Activated B cell treated with CpG ODN at 0.5 μM for 24 hours (primary cell): ENCODE measurements around the gene GSTA1. TPM values are rescaled to one million over a fixed set of nuclear protein-coding genes. Genes with fewer than 3 reads are reported as not detected.
"Not testable (repeated sequence)": the region's sequence is repeated elsewhere in the genome, so short reads cannot be mapped to it uniquely, and the experiment has no call there.

Experiments
- ATAC-seq: fragments of 200-7000 bp; cut with Tn5 transposase; one replicate; pipeline ENCODE4 v1.10.0; 2021; ENCODE audit warnings: low read depth, mild to moderate bottlenecking, moderate library complexity
- CTCF ChIA-PET: fragments of 350-600 bp; sonication (Branson Sonifier 250); formaldehyde crosslinking; loops from one replicate; lab custom pipeline; 2021; ENCODE audit warnings: antibody characterized with exemption; lab: Charles Lee
- POLR2A ChIA-PET: fragments of 350-600 bp; sonication (Branson Sonifier 250); formaldehyde crosslinking; loops from one replicate; lab custom pipeline; 2021; ENCODE audit warnings: antibody characterized with exemption; lab: Charles Lee
- DNase-seq: peaks from one replicate; pipeline ENCODE4 v3.0.0; 2022
- H3K27ac Mint-ChIP-seq: one replicate; pipeline ENCODE4 v1.8.0; 2020; ENCODE audit warnings: mixed read lengths
- H3K27me3 Mint-ChIP-seq: one replicate; pipeline ENCODE4 v1.8.0; 2021; ENCODE audit warnings: mixed read lengths
- H3K36me3 Mint-ChIP-seq: one replicate; pipeline ENCODE4 v1.8.0; 2021; ENCODE audit warnings: low read depth, mixed read lengths
- H3K4me1 Mint-ChIP-seq: one replicate; pipeline ENCODE4 v1.8.0; 2021; ENCODE audit warnings: mixed read lengths
- H3K4me3 Mint-ChIP-seq: one replicate; pipeline ENCODE4 v1.8.0; 2020; ENCODE audit warnings: mild to moderate bottlenecking, mixed read lengths
- H3K9me3 Mint-ChIP-seq: one replicate; pipeline ENCODE4 v1.8.0; 2020; ENCODE audit warnings: mixed read lengths
- CTCF ChIP-seq: fragments of 200-600 bp; IDR thresholded peaks from one replicate; pipeline ENCODE4 v1.8.0; 2022; ENCODE audit warnings: antibody characterized with exemption, mild to moderate bottlenecking
- intact Hi-C: fragments of 100-400 bp; cut with micrococcal nuclease; formaldehyde crosslinking; loops from one replicate; pipeline ENCODE4 v1.15.1; 2024
- total RNA-seq: library from RNA; stranded (reverse); gene quantifications from 2 replicates; pipeline ENCODE4 v1.2.3, GENCODE V29; 2022

Gene GSTA1
- total RNA-seq, 1 donor from 2014 or later: not detected

GRCh38 chr6:52808660-52809059, 5.0 kb upstream of the GSTA1 start:
- CTCF ChIA-PET: no interaction called here
- Mint-ChIP-seq H3K27ac (no peak overlapping the region), H3K4me1 (no peaks in the 10 kb centered on the region), H3K36me3 (no peaks in the 10 kb centered on the region), H3K4me3 (no peak overlapping the region), H3K9me3 (no peaks in the 10 kb centered on the region), H3K27me3 (peaks cover 12% of the 10 kb centered on the region)
- POLR2A ChIA-PET: no interaction called here
- DNase-seq (no peak), ATAC-seq (no peak)
- intact Hi-C loops: no loop called here
- no peak for TF ChIP-seq CTCF

GRCh38 chr6:52802806-52803205, 810 bp downstream of the GSTA1 start:
- H3K27me3 Mint-ChIP-seq: peaks cover 20% of the 10 kb centered on the region

GRCh38 chr6:52801188-52801841, 2.3 kb downstream of the GSTA1 start:
- Mint-ChIP-seq H3K27ac (no peak overlapping the region), H3K9me3 (no peaks in the 10 kb centered on the region), H3K4me1 (no peaks in the 10 kb centered on the region), H3K36me3 (no peaks in the 10 kb centered on the region), H3K4me3 (no peak overlapping the region), H3K27me3 (peaks cover 16% of the 10 kb centered on the region)
- DNase-seq (no peak), ATAC-seq (no peak)
- CTCF ChIA-PET: no interaction called here
- no peak for TF ChIP-seq CTCF
- intact Hi-C loops: no loop called here
- POLR2A ChIA-PET: no interaction called here

More at GRCh38 chr6:52802806-52803205, 810 bp downstream of the GSTA1 start:
- ChIA-PET CTCF (no interaction called here), POLR2A (no interaction called here)
- no peaks in the 10 kb centered on the region for H3K9me3 Mint-ChIP-seq
- H3K4me1 Mint-ChIP-seq: no peaks in the 10 kb centered on the region
- intact Hi-C loops: no loop called here
- H3K4me3 Mint-ChIP-seq: no peak overlapping the region
- TF ChIP-seq CTCF: no peak
- no peak overlapping the region for H3K27ac Mint-ChIP-seq
- DNase-seq: no peak
- no peaks in the 10 kb centered on the region for H3K36me3 Mint-ChIP-seq
- ATAC-seq: no peak

GRCh38 chr6:52799272-52799671, 4.3 kb downstream of the GSTA1 start:
- H3K27ac Mint-ChIP-seq, H3K4me3 Mint-ChIP-seq, DNase-seq, POLR2A ChIA-PET, H3K9me3 Mint-ChIP-seq, H3K4me1 Mint-ChIP-seq, intact Hi-C loops, CTCF ChIA-PET, H3K36me3 Mint-ChIP-seq, ATAC-seq: not testable (repeated sequence)
- peaks cover 15% of the 10 kb centered on the region for H3K27me3 Mint-ChIP-seq

- POLR2A ChIA-PET, H3K27me3 Mint-ChIP-seq, H3K27ac Mint-ChIP-seq, DNase-seq, H3K36me3 Mint-ChIP-seq, ATAC-seq, H3K4me3 Mint-ChIP-seq, H3K9me3 Mint-ChIP-seq, H3K4me1 Mint-ChIP-seq, CTCF ChIA-PET, intact Hi-C loops: not testable (repeated sequence)
Observed at GRCh38 chr6:52794366-52794765, 9.2 kb downstream of the GSTA1 start.

GRCh38 chr6:52790861-52791260, 12.8 kb downstream of the GSTA1 start:
- ChIA-PET POLR2A (no interaction called here), CTCF (no interaction called here)
- no peaks in the 10 kb centered on the region for H3K36me3 Mint-ChIP-seq
- H3K27me3 Mint-ChIP-seq: peaks cover 10% of the 10 kb centered on the region
- H3K27ac Mint-ChIP-seq: no peak overlapping the region
- ATAC-seq (no peak), DNase-seq (no peak)
- no peak for TF ChIP-seq CTCF
- no peaks in the 10 kb centered on the region for H3K4me1 Mint-ChIP-seq
- no peak overlapping the region for H3K4me3 Mint-ChIP-seq
- H3K9me3 Mint-ChIP-seq: peaks cover 7% of the 10 kb centered on the region
- intact Hi-C loops: no loop called here

- CTCF ChIA-PET, H3K36me3 Mint-ChIP-seq, H3K27ac Mint-ChIP-seq, intact Hi-C loops, H3K4me1 Mint-ChIP-seq, H3K9me3 Mint-ChIP-seq, ATAC-seq, DNase-seq, POLR2A ChIA-PET, H3K4me3 Mint-ChIP-seq: not testable (repeated sequence)
- H3K27me3 Mint-ChIP-seq: peaks cover 13% of the 10 kb centered on the region
Observed at GRCh38 chr6:52789658-52790057, 14.0 kb downstream of the GSTA1 start.
